BE2C (cell line): ENCODE results near the gene SNX9.

Experiments used
- DNase-seq: peaks from one replicate; pipeline ENCODE4 v3.0.0-alpha.2; 2020
- H3K27me3 ChIP-seq: fragments of 250-450 bp; sonication (Bioruptor Pico); 2 replicates; pipeline ENCODE4 v1.5.1; 2020; ENCODE audit warnings: mild to moderate bottlenecking
- H3K36me3 ChIP-seq: fragments of 250-450 bp; sonication (Bioruptor Pico); 2 replicates; pipeline ENCODE4 v1.5.1; 2020; ENCODE audit warnings: mild to moderate bottlenecking
- H3K4me1 ChIP-seq: fragments of 250-450 bp; sonication (Bioruptor Pico); 2 replicates; pipeline ENCODE4 v1.5.1; 2020
- H3K4me3 ChIP-seq: 2 replicates; pipeline ENCODE4 v1.5.1; 2011; ENCODE audit warnings: low read depth, low read length
- H3K9me3 ChIP-seq: fragments of 250-450 bp; sonication (Bioruptor Pico); 2 replicates; pipeline ENCODE4 v1.5.1; 2020
- TF ChIP-seq, protein P1 (sequence below): IDR thresholded peaks from 2 replicates; pipeline ENCODE4 v1.5.1; 2012; ENCODE audit warnings: mild to moderate bottlenecking, low read depth, low read length

Gene SNX9

DNA sequence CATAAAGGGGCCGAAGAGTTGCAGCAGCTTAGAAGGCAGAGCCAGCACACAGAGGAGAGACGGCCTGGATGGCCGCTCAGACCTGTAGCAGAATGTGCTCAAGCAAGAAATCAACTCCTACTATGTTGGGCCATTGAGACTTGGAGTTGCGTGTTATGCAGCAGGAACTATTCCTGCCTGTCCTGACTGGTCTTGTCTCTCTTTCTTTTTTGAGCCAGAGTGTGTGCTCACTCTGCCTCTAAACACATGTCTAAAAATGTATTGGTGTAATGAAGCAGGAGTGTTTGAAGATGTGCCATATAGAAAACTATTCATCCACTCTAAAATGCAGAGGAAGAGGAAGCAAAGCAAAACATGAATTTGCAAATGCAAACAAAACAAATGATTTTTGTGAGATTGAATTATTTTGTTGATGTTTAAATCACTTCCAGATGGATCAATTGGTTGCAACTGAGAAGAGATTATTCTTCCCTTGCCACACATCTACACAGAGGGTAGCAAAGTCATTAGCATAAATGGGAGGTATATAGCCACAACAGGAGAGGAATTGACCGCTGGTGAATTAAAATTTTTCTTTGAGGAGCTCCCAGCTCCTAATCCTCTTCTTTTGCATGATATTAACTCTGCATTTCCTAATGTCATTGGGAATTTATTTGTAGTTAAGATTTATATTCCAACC lies 138.2 kb downstream of the SNX9 start:
- H3K9me3 ChIP-seq: peaks cover 5% of the 10 kb centered on the region
- DNase-seq: no peak
- H3K36me3 ChIP-seq: no peaks in the 10 kb centered on the region
- H3K4me3 ChIP-seq: no peak overlapping the region
- H3K4me1 ChIP-seq: no peaks in the 10 kb centered on the region
- H3K27me3 ChIP-seq: no peaks in the 10 kb centered on the region
- TF ChIP-seq, protein P1, sequence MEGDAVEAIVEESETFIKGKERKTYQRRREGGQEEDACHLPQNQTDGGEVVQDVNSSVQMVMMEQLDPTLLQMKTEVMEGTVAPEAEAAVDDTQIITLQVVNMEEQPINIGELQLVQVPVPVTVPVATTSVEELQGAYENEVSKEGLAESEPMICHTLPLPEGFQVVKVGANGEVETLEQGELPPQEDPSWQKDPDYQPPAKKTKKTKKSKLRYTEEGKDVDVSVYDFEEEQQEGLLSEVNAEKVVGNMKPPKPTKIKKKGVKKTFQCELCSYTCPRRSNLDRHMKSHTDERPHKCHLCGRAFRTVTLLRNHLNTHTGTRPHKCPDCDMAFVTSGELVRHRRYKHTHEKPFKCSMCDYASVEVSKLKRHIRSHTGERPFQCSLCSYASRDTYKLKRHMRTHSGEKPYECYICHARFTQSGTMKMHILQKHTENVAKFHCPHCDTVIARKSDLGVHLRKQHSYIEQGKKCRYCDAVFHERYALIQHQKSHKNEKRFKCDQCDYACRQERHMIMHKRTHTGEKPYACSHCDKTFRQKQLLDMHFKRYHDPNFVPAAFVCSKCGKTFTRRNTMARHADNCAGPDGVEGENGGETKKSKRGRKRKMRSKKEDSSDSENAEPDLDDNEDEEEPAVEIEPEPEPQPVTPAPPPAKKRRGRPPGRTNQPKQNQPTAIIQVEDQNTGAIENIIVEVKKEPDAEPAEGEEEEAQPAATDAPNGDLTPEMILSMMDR: no peak

DNA sequence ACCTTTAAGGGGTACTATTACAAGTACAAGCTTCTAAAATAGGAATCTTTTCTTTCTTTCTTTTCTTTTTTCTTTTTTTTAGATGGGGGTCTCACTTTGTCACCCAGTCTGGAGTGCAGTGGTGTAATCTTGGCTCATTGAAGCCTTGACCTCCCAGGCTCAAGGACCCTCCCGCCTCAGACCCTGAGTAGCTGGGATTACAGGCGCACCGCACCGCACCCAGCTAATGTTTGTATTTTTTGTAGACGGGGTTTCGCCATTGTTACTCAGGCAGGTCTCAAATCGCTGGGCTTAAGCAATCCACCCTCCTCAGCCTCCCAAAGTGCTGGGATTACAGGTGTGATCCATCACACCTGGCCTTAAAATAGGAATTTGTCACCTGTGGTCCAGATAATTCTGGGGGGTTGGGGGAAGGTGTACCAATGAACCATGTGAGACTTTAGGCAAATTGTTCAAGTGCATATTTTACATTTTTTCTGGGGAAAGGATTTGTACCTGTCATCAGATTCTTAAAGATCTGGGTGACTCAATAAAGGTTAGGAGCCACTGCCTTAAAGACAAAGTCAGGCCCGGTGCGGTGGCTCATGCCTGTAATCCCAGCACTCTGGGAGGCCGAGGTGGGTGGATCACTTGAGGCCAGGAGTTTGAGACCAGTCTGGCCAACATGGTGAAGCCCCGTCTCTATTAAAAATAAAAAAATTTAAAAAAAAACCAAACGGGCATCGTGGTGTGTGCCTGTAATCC lies 139.0 kb downstream of the SNX9 start:
- H3K27me3 ChIP-seq: no peaks in the 10 kb centered on the region
- no peaks in the 10 kb centered on the region for H3K4me1 ChIP-seq
- TF ChIP-seq, protein P1: no peak
- no peak overlapping the region for H3K4me3 ChIP-seq
- no peak for DNase-seq
- peaks cover 5% of the 10 kb centered on the region for H3K9me3 ChIP-seq
- no peaks in the 10 kb centered on the region for H3K36me3 ChIP-seq

DNA sequence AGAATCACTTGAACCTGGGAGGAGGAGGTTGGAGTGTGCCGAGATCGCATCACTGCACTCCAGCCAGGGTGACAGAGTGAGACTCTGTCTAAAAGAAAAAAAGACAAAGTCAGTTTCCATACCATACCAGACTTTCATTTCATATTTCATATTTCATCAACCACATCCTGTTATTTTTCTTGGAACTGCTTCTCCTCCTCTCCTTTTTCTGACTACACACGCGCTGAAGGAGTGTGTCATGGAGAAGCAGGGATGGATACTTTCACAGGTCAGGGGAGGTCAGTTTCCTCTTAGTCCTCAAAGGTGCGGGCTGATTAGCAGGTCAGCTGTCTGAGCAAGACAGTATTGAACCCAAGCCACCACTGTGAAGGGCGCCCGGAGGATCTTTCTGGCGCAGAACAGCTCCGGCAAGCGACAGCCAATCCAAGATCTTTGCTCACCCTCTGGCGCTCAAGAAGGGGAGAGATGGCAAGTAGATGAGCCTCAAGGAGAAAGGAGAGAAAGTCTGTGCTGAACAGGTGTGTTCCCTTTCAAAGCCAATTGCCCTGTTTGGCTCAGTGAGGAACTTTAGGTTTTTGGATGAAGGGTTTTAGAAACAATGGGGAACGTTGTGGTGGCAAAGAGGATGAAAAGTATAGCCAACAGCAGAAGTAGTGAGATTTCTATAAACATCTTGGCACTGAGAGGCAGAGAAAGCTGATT lies 139.7 kb downstream of the SNX9 start:
- peaks cover 5% of the 10 kb centered on the region for H3K9me3 ChIP-seq
- H3K4me1 ChIP-seq: no peaks in the 10 kb centered on the region
- TF ChIP-seq, protein P1: no peak
- H3K36me3 ChIP-seq: no peaks in the 10 kb centered on the region
- no peak for DNase-seq
- no peak overlapping the region for H3K4me3 ChIP-seq
- H3K27me3 ChIP-seq: no peaks in the 10 kb centered on the region

DNA sequence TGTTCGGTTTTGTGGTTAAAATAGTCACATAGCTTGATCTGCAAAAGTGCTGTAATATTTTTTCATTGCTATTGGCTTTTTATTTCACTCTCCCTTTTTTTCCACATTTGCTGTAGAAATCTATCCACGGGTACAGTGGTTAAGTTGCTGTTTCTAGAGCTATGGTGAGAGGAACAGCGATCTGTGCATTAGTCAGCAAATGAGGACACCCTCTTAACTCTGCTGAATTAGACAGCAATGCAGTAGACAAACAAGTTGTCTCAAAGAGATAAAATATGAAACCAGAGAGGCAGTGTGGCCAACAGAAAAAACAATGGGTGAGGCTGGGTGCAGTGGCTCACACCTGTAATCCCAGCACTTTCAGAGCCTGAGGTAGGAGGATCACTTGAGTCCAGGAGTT lies 141.1 kb downstream of the SNX9 start:
- H3K4me1 ChIP-seq: no peaks in the 10 kb centered on the region
- no peak for DNase-seq
- no peaks in the 10 kb centered on the region for H3K27me3 ChIP-seq
- H3K36me3 ChIP-seq: no peaks in the 10 kb centered on the region
- no peak overlapping the region for H3K4me3 ChIP-seq
- TF ChIP-seq, protein P1: no peak
- H3K9me3 ChIP-seq: no peaks in the 10 kb centered on the region

DNA sequence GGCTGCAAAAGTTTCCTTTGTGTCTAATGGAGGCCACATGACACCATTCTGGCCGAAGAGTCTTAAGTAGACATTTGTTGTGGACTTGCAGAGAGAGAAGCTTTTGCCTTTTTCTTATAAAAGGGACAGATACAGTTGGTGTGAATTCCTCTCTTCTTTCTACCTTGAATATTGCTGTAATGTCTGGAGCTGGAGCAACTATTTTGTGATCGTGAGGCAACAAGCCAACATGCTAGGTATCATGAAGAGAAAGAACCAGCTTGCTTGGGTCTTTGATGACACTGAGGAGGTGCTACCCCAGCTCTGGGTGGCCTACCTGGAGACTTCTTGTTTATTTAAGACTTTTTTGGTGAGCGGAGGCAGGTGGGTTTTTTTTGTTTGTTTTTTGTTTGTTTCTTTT lies 142.3 kb downstream of the SNX9 start:
- H3K4me1 ChIP-seq: no peaks in the 10 kb centered on the region
- DNase-seq: no peak
- TF ChIP-seq, protein P1: no peak

DNA sequence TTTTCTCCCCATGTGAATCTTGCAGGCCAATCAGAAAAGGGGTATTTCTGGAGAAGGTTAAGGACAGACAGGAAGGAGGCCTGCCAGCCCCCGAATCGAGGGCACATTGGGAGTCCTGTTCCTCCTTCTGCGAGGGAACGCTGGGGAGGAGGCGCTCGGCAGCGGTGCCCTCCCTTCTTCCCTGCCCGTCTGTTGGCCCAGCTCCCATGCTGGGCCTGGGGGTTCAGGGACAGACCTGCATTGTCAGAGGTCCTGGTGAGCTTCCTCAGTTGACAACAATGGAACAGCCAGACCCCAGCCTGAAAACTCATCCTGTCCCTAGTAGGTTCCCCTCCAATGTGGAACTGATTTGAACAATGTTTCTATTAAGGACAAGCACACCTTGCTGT lies 143.5 kb downstream of the SNX9 start:
- TF ChIP-seq, protein P1: no peak
- H3K36me3 ChIP-seq: no peaks in the 10 kb centered on the region
- H3K27me3 ChIP-seq: no peaks in the 10 kb centered on the region
- H3K4me3 ChIP-seq: no peak overlapping the region
- no peaks in the 10 kb centered on the region for H3K4me1 ChIP-seq
- H3K9me3 ChIP-seq: no peaks in the 10 kb centered on the region
- no peak for DNase-seq

More for the DNA sequence above, 142.3 kb downstream of the SNX9 start:
- H3K9me3 ChIP-seq: no peaks in the 10 kb centered on the region
- no peaks in the 10 kb centered on the region for H3K36me3 ChIP-seq
- H3K4me3 ChIP-seq: no peak overlapping the region
- no peaks in the 10 kb centered on the region for H3K27me3 ChIP-seq
